RCC 7860 (cell line): ENCODE results near the gene ABLIM2.

Experiments
- DNase-seq: peaks from one replicate; pipeline ENCODE4 v3.0.0-alpha.2; 2015; ENCODE audit warnings: low spot score
- FAIRE-seq: peaks from 2 replicates; lab custom pipeline; 2012; peaks lifted over from hg19 to GRCh38; lab: Jason Lieb, UNC

ABLIM2 gene

DNA sequence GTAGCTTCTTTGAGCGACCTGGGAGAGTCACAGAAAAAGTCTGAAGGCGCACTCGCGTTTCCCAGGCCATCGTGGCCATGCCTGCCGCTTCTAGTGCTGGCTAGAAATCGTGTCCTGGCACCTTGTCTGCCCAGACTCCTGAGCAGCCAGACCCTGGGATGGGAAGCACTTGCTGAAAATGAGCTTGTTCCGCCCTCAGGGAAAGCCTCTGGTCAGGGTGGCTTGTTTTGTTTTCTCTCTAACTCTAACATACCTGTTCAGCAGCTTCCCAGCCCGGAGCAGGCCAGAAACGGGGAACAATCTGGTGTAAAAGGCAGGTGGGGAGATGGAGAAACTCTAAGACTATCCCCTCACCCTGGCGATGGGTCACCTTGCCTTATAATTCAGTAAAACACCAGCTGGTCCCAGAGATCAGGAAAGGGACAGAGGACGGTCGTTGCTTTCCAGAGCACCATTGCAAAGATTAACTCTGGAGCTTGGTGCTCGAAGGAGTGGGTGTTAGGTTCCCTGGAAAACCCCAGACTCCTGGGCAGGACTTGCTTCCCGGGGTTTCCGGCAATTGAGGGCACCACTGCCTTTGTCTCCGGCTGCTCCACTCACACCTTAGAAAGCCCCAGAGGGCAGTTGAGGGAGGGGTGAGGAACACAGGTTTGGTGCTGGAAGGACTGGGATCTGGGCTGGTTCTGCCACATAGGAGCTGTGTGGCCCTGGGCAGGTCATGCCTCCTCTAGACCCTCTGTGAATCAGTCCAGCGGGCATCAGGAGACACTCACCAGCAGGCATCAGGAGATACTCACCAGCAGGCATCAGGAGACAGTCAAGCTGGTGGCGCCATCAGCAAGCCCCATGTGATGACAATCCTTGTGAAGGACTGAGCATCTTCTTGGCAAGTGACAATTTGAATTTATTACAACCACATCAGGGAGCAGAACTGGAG, 36.0 kb upstream of the ABLIM2 start:
- no peak for FAIRE-seq
- no peak for DNase-seq

DNA sequence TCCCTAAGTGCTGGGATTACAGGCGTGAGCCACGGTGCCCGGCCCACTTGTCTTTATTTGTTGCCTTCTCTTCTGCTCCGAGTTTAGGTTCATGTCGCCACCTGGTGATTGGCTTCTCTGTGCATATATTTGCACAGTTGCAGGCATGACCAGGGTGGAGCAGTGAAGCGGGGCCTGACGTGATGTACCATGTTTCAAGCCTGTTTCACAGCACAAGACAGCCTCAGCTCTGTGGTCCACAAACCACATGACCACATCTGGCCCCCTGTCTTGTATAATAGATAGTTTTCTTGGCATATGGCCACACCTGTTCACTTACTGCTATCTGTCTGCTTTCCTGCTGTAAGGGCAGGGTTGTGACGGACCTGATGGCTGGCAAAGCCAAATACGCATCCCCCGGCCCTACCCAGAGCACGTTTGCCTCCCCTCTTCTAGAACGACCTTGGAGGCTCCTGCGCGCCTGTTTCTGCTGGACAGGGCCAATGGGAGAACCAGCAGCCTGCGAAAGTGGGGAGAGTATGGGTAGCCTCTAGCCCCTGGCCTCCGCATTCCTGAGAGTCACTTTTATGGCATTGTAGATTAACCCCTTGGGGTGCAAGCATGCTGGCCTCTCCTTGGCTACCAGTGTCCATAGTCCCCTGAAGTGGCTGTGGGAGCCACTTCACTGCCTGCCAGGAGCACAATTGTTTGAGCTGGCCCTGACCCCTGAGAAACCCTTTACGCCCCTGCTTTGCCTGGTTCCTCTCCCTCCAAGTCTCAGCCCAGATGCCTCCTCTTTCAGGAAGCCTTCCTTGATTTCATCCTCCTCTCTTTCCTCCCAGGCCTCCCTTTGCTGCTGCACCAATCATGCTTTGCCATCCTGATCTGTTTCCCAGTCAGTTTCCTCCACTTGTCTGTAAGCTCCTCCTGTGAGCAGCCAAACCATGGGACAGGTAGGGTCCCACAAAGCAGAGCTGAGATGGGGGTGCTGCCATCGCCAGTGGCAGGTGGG, 34.4 kb upstream of the ABLIM2 start:
- FAIRE-seq = no peak

DNA sequence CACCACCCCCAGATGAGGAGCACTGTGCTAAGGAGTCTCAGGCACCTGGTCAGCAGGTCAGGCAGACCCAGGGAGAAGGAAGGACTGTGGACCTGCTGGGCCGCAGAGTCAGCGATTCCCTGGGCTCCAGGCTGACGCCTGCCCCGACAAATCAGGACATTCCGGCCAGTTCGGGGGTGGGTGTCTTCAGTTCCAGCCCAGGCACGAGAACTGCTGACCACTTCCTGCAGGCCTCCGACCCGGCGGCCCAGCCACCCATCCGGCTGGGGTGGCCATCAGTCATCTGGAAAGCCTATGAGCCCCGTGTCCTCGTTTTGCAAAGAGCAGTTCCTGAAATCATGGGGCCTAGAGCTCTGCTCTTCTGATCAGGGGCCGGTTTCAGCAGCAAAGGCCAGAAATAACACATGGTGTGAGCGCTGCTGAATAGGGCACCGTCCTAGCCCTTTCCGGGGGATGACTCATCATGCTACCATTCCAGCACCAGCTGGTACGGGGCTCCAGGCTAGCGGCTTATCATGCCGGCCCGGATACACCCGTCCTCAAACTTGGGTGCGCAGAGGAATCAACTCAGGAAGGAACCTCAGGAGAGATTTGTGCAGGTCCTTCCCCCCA, 32.6 kb upstream of the ABLIM2 start:
- FAIRE-seq = peak; percentile 58
- peak; percentile 75 for DNase-seq

More for the DNA sequence above, 34.4 kb upstream of the ABLIM2 start:
- peak; percentile 41 for DNase-seq

DNA sequence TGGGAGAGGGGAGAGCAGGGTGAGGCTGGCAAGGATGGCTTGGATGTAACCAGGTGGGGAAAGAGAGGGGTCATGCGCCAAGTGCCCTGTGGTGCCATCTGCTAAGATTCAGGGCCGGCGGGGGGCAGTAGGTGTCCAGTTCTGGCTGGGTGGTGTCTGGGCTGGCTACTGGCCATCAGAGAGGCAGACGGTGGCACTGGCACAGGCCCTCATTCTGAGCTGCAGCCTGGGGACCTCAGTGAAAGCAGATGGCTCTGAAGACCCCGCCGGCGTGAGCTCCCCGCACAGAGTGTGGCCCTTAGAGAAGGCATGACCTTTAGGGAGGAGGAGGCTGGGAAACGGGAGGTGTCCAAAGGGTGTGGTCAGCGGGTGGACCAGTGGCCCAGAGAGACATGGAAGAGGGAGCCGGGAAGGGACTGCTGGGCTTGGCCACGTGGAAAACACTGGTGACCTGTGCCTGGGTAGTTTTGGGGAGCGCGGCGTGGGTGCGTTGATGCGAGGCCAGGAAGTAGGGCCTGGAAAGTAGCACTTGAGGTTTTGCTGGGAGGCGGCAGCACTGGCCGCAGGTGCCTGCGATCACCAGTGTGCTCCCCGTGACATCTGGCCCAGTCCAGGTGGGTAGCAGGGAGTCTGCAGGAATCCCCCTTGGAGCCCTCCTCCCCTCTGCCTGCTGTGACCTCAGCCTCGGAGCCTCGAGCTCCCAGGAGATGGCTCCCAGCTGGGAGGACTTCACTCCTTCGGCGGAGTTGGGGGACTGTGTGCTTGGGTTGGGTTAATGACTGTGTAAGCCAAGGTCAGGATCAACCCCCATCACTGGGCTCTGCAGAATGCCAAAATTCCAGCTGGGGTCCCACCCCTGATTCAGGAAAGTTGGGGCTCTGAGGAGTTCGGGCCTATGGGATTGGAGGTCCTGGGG, 31.2 kb upstream of the ABLIM2 start:
- FAIRE-seq = no peak
- DNase-seq = no peak

DNA sequence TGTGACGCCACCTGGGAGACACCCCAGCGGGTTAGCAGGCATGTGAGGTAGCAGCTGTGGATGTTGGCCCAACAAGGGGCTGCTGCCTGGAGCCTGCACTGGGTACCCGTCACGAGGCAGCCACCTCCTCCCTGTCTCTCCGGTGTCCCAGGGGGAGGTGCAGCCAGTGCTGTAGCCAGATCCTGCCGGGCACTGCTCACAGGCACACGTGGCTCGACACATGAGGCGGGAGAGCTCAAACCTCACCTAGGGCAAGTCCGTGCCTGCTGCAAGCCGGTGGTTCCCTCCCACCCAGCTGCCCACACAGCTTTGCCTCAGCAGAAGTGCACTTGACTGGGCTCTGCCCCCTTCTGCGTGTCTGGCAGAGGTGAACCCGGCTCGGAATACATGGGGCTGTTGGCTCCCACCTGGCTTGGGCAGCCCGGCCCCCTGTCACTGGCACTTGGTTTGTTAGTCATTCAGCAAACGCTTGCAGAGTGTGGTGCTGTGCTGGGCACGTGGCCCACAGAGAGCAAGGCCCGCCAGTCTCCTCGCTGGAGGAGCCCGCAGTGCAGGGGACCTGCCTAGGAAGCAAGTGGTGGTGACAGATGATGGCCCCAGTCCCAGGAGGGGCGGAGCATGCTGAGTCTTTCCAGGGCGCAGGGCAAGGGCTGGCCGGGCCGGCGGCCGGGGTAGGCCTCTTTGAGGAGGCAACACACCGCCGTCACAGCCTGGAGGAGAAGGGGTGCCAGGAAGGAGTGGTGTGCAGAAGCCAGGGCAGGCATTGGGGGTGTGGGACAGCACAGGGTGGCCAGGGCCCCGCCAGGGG, 30.3 kb upstream of the ABLIM2 start:
- DNase-seq = no peak
- no peak for FAIRE-seq

DNA sequence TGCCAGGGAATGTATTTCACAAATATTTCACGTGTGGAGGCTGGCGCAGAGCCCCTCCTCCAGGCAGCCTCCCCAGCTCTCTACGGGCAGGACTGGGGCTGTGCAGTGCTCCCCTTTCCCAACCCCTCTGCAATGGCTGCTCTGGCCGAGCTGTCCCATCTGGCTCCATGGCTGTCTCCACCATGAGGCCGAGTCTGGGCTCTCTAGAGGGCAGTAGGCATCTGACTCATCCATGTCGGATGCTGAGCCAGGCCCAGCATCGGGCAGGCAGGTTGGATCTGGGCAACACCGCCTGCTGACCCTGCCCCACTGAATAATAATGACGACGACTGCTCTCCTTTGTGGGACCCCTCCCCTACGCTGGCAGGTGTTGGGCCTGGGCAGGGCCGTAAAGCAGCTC, 29.5 kb upstream of the ABLIM2 start:
- FAIRE-seq (no peak), DNase-seq (no peak)

DNA sequence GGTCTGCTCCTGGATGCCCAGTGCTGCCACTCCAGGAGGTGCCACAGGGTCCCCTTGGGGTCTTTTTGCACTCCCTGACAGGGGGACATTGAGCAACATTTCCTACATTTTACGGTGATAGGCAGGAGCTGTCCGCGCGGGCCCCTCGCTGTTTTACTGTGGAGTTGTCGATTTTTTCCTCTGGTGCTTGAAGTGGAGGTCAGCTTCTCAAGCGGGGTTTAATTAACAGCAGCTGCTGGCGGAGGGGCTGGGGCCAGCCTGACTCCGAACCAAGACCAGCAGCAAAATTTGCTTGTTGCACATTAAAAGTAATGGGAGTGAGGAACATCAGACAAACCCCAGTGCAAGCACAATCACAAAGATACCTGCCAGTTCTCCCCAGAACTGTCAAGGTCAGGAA, 27.3 kb upstream of the ABLIM2 start:
- DNase-seq (no peak), FAIRE-seq (no peak)

DNA sequence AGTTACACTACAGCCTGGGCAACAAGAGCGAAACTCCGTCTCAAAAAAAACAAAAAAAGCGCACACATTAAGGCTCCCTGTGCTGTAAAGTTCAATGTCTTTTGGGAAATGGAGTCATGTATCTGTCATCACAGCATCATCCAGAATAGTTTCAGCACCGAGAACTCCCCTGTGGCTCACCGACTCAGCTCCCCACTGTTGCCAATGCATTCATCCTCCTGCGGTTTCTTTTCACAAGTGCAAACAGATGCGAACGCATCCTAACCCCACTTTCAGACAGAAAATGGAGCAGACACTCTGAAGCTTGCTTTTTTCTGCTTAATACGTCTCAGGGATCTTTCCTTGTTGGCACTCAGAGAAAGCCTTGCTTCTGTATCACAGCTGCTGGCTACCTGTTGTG, 26.7 kb upstream of the ABLIM2 start:
- FAIRE-seq (no peak), DNase-seq (peak; percentile 6)

- no peak for DNase-seq
- FAIRE-seq = no peak
These were observed 25.4 kb upstream of the ABLIM2 start for GRCh38 chr4:8184061-8184460.

- FAIRE-seq = no peak
- DNase-seq = peak; percentile 30
These were observed 24.5 kb upstream of the ABLIM2 start for GRCh38 chr4:8182858-8183725.

- no peak for FAIRE-seq
These were observed 23.7 kb upstream of the ABLIM2 start for GRCh38 chr4:8182294-8182693.

DNA sequence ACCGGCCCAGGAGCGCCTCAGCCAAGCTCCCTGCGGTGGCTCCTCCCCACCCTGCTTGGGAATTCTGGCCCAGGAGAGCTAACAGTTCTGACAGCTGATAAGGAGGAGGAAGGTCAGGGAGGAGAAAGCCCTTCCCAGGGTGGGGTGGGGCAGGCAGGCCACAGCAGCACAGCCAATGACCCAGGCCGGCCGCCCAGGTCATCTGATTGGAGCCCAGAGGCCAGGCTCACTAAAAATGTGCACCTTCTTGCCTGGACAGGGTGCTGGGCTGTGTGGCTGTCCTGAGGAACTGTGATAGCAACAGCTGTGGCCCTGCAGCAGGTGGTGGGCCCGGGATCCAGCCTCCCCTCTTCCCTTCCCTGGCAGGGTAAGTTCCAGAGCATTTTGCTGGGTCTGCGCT, 23.2 kb upstream of the ABLIM2 start:
- DNase-seq (no peak), FAIRE-seq (no peak)

More at GRCh38 chr4:8182294-8182693, 23.7 kb upstream of the ABLIM2 start:
- DNase-seq = no peak

- DNase-seq (no peak), FAIRE-seq (no peak)
These were observed 22.5 kb upstream of the ABLIM2 start for GRCh38 chr4:8181119-8181518.

- DNase-seq (no peak), FAIRE-seq (no peak)
These were observed 21.9 kb upstream of the ABLIM2 start for GRCh38 chr4:8180310-8181093.

GRCh38 chr4:8179771-8180170, 21.2 kb upstream of the ABLIM2 start:
- FAIRE-seq (no peak), DNase-seq (no peak)

DNA sequence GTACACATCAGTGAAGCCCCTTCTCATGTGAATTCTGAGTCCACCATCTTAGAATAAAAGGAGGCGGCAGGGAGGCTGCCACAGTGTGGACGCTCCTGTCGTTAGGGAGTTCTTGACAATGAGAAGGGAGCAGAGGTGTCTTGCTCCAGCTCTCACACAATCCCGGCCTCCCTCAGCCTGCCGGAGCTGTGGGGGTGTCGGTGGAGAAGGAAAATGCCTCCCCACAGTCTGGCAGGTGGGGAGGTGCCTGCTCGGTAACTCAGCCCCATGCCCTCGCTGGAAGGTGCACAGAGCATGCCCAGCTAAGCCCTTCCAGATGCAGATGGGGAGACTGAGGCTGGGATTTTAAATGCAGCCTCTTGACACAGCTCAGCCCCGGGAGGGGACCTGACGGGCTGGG, 20.5 kb upstream of the ABLIM2 start:
- no peak for FAIRE-seq
- no peak for DNase-seq

DNA sequence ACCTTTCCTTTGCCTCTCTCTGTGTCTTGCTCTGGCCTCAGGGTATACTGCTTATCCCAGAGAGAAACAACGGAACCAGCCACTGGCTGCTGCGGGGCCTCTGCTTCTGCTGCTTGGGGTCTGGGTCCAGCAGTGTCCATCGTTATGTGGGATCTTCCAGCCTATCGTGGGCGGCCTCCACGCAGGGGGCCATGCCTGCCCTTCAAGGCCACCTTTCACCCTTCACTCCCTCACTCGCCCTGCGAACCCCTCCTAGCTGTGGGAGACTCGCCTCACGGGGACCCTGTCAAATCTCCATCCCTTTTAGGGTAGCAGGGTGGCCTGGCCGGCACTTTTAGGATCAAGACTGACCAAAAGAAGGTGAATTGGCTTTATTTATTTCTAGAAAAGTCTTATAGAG, 19.3 kb upstream of the ABLIM2 start:
- no peak for FAIRE-seq
- DNase-seq = no peak
